GM06990 (cell line): Measurements from ENCODE around the gene APC2.

Experiments
- DNase-seq: peaks from one replicate; pipeline ENCODE4 v3.0.0-alpha.2; 2011; ENCODE audit not compliant: insufficient read length; ENCODE audit errors: extremely low read depth
- H3K27me3 ChIP-seq: replicated peaks from 2 replicates; pipeline ENCODE4 v1.6.0; 2011; ENCODE audit warnings: low read length; ENCODE audit not compliant: control insufficient read depth, insufficient read depth
- H3K36me3 ChIP-seq: 2 replicates; pipeline ENCODE4 v1.5.1; 2011; ENCODE audit warnings: low read length; ENCODE audit not compliant: control insufficient read depth, insufficient read depth
- H3K4me3 ChIP-seq: replicated peaks from 2 replicates; pipeline ENCODE4 v1.5.1; 2011; ENCODE audit warnings: low read depth, mild to moderate bottlenecking, control low read depth, low read length
- TF ChIP-seq, protein P1 (sequence below): IDR thresholded peaks from 2 replicates; pipeline ENCODE4 v1.5.1; 2011; ENCODE audit warnings: low read length, control low read depth, mild to moderate bottlenecking, inconsistent platforms; ENCODE audit not compliant: insufficient read depth, poor library complexity, severe bottlenecking

Gene APC2

DNA sequence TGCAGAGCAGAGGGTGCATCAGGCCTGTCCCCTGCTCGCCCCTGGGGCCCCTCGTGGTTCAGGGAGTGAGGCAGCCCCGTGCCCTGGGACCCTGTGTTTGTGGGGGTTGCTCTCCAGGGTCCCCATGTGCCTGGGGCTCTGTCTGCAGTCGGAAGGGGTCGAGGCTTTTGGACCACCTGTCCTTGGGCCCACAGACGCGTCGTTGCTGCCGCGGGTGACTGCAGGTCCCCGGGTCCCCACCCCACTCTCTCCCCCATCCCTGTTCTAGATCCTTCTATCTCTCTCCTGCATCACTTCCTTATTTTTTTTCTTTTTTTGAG lies 38.3 kb downstream of the APC2 start:
- no peak overlapping the region for H3K4me3 ChIP-seq
- no peaks in the 10 kb centered on the region; the same call in 1 of the 2 replicates for H3K27me3 ChIP-seq
- H3K36me3 ChIP-seq = no peaks in the 10 kb centered on the region
- DNase-seq = no peak
- TF ChIP-seq, protein P1, sequence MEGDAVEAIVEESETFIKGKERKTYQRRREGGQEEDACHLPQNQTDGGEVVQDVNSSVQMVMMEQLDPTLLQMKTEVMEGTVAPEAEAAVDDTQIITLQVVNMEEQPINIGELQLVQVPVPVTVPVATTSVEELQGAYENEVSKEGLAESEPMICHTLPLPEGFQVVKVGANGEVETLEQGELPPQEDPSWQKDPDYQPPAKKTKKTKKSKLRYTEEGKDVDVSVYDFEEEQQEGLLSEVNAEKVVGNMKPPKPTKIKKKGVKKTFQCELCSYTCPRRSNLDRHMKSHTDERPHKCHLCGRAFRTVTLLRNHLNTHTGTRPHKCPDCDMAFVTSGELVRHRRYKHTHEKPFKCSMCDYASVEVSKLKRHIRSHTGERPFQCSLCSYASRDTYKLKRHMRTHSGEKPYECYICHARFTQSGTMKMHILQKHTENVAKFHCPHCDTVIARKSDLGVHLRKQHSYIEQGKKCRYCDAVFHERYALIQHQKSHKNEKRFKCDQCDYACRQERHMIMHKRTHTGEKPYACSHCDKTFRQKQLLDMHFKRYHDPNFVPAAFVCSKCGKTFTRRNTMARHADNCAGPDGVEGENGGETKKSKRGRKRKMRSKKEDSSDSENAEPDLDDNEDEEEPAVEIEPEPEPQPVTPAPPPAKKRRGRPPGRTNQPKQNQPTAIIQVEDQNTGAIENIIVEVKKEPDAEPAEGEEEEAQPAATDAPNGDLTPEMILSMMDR = no peak

DNA sequence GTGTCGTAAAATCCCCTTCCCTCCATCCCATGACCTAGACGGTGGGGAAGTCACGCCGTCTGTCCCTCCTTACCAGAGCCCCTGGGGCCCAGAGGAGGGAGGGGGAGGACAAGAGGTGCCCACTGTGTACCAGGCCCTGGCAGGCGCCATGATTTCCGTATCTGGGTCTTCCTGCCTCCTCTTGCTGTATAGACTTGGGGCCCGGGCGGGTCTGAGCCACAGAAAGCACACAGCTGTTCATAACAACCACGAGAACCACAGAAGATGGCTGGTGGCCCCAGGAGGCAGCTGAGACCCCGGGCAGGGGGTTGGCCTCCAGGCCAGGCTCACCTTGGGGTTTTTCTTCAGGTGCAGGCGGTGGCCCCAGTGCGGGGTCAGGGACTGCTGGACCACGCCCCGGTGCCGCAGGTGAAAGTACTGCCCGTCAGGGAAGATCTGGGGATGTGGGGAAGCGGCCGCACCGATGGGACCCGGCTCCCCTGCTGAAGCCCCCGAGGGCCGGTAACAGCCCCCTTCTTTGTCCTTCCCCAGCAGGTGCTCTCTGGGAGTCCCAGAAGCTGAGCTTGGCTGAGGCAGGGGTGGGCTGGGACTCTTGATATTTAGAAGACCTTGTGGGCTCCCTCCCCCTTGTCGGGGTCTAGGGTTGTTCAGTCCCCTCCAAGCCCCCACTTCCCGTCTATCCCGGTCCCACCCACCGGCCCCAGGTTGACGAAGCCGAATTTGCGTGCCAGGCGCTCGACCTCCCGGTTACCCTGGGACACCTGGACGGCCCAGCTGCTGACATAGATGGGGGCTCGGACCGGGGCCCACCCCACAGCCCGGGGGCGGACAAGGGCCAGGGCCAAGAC lies 39.8 kb downstream of the APC2 start:
- H3K27me3 ChIP-seq = no peaks in the 10 kb centered on the region; the same call in 1 of the 2 replicates
- H3K4me3 ChIP-seq = peak overlapping the region; percentile 60
- TF ChIP-seq, protein P1 = no peak
- no peak for DNase-seq
- H3K36me3 ChIP-seq = no peaks in the 10 kb centered on the region

DNA sequence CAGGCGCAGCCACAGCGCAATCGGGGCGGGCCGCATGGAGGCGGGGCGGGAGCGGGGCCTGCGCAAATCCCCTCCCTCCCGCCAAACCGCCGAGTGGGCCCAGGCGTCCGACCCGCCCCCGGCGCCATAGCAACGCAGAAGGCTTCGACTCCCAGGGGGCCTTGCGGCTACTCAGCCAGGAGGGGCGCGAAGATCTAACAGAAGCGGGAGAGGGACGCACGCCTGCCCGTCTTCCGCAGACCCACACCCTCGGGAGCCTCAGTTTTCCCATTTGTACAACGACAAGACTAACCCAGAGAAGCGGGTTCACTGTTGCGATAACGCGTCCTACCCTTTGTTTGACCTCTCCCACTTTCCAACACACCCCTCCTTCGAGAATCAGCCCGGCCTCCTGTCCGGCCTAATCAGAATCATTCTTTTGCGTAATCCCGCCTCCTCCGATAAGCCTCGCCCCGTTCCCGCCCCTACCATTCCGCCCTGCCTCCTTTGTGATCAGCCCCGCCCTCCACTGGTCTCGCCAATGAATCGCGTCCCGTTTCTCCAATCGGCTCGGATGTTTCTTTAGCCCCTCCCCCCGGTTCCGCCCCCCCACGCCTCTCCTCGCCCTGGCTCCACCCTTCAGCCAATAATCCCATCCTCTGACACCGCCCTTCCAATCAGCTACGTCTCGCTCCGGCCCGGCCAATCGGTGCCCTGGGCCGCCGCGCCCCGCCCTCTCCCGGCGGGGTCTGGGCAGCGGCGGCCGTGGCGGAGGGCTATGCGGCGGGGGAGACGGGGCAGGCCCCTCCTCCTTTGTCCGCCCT lies 40.6 kb downstream of the APC2 start, which contains the start of gene PCSK4:
PCSK4 (minus strand) TSS at position 40 of the 803 bp plus-strand sequence; CDS start at position 36, 4 bp downstream.
- TF ChIP-seq, protein P1 = no peak
- Histone ChIP-seq H3K36me3 (no peaks in the 10 kb centered on the region), H3K4me3 (peak within 1 kb of the TSS; percentile 60), H3K27me3 (no peaks in the 10 kb centered on the region; the same call in 1 of the 2 replicates)
- DNase-seq = peak; percentile 97

DNA sequence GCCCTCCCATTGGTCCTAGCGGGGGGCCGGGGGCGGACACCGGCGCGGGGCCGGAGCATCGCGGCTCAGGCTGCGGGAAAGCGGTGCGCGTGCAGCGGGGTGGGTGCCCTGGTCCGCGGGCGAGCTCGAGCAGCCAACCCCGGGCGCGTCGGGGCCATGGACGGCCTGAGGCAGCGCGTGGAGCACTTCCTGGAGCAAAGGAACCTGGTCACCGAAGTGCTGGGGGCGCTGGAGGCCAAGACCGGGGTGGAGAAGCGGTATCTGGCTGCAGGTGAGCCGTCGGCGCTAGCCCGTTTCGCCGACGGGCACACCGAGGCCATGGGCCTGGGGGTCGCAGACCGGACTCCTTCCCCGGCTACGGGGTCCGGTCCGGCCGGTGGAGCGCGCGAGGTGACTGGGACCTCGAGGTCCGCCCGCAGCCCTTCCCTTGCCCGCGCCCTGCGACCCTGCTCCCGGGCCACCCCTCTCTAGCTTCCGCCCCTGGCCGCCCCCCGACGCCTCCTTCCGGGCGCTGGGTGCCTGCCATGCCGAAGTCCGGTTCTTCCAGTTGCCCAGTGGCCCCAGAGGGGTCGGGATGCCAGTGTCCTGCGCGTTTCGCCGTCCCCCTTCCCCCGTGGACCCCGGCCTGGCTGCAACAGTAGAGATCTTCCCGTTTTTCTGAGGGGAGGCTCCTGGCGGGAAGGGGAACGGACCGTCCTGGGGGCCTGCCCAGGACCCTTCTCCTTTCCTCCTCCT lies 41.4 kb downstream of the APC2 start, which contains the start of gene REEP6:
REEP6 (plus strand) TSS at position 68 of the 735 bp plus-strand sequence; CDS start at position 157, 89 bp downstream.
- TF ChIP-seq, protein P1 = no peak
- Histone ChIP-seq H3K27me3 (no peaks in the 10 kb centered on the region; the same call in 1 of the 2 replicates), H3K4me3 (peak within 1 kb of the TSS; percentile 60), H3K36me3 (no peaks in the 10 kb centered on the region)
- no peak for DNase-seq

DNA sequence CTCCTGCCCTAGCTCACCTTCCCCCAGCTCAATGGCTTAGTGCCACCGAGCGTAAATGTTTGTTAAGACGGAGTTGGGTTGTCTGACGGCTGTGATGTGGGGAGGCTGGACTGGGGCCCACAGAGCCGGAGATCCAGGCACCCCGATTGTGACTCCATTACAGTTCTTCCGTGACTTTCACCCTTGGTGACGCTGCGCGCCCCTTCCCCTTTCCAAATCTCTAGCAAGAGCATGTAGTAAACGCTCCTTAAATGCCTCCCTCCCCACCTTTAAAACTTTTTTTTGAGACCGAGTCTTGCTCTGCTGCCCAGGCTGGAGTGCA lies 41.9 kb downstream of the APC2 start:
- TF ChIP-seq, protein P1 = no peak
- DNase-seq = no peak
- no peaks in the 10 kb centered on the region; the same call in 1 of the 2 replicates for H3K27me3 ChIP-seq
- H3K4me3 ChIP-seq = no peak overlapping the region
- no peaks in the 10 kb centered on the region for H3K36me3 ChIP-seq
